Cardiac muscle cell (in vitro differentiated cells and primary cell): Measurements from ENCODE around the gene VTI1A. TPM values are rescaled to one million over a fixed set of nuclear protein-coding genes. Genes with fewer than 3 reads are reported as not detected.

Experiments
- DNase-seq, 2 donors: peaks; one replicate each; pipeline versions ENCODE4 v3.0.0 to v3.0.0-alpha.2; 2010 to 2017; ENCODE audit warnings: low read depth in 1 of 2, low spot score in 1 of 2
- H3K27ac ChIP-seq: fragments of 200-600 bp; sonication (generic); 2 replicates; pipeline ENCODE4 v1.5.1; 2016
- H3K27me3 ChIP-seq: fragments of 200-600 bp; sonication (generic); 2 replicates; pipeline ENCODE4 v1.6.0; 2016; ENCODE audit warnings: control low read depth
- H3K36me3 ChIP-seq: fragments of 200-600 bp; sonication (generic); 2 replicates; pipeline ENCODE4 v1.5.1; 2016; ENCODE audit warnings: control low read depth
- H3K4me1 ChIP-seq: fragments of 200-600 bp; sonication (generic); 2 replicates; pipeline ENCODE4 v1.8.1; 2017; ENCODE audit warnings: low read depth, mild to moderate bottlenecking, mixed run types
- H3K4me3 ChIP-seq: fragments of 200-600 bp; sonication (generic); 2 replicates; pipeline ENCODE4 v1.5.1; 2016; ENCODE audit warnings: mild to moderate bottlenecking
- H3K9me3 ChIP-seq: fragments of 200-600 bp; sonication (generic); 2 replicates; pipeline ENCODE4 v1.5.1; 2017; ENCODE audit warnings: low read depth, mild to moderate bottlenecking, control low read depth
- polyA plus RNA-seq: library from polyadenylated mRNA; unstranded; fragments of >200 nt; fragmentation: Nextera tagmentation; extraction: Ambion mirVana; gene quantifications from 2 replicates; pipeline ENCODE4 v1.2.1, GENCODE V29; 2016
- total RNA-seq: library from RNA; depleted of rRNA; stranded (reverse); fragments of >200 nt; gene quantifications from 2 replicates; pipeline ENCODE4 v1.2.3, GENCODE V29; 2016
- TF ChIP-seq, protein P1 (sequence below): IDR thresholded peaks from 2 replicates; pipeline ENCODE4 v1.5.1; 2012; ENCODE audit warnings: low read depth, mild to moderate bottlenecking, low read length

The VTI1A gene
- total and polyA plus RNA-seq, 2 experiments from 2014 or later = 19.3 to 33.1 TPM

DNA sequence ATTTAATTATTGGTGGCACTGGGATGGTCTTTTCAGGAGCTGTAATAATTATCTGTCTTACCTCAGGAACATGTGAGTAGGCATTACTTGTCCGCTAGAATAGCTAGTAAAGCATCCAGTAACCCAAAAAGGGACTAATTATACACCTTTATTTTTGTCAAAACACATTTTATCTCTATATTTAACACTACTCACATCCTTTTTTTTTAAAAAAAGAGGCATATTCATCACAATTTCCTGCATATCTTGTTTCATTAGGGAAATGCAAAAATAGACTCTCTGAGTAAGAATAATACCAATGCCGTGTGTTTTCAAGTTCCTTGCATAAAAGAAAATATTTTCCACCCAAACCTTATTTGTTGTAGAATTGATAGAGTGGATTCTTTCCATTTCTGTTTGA is 99.5 kb downstream of the VTI1A start:
- Histone ChIP-seq H3K9me3 (no peaks in the 10 kb centered on the region), H3K36me3 (no peaks in the 10 kb centered on the region), H3K4me1 (no peaks in the 10 kb centered on the region), H3K4me3 (no peak overlapping the region), H3K27me3 (no peaks in the 10 kb centered on the region), H3K27ac (no peak overlapping the region)
- TF ChIP-seq, protein P1, sequence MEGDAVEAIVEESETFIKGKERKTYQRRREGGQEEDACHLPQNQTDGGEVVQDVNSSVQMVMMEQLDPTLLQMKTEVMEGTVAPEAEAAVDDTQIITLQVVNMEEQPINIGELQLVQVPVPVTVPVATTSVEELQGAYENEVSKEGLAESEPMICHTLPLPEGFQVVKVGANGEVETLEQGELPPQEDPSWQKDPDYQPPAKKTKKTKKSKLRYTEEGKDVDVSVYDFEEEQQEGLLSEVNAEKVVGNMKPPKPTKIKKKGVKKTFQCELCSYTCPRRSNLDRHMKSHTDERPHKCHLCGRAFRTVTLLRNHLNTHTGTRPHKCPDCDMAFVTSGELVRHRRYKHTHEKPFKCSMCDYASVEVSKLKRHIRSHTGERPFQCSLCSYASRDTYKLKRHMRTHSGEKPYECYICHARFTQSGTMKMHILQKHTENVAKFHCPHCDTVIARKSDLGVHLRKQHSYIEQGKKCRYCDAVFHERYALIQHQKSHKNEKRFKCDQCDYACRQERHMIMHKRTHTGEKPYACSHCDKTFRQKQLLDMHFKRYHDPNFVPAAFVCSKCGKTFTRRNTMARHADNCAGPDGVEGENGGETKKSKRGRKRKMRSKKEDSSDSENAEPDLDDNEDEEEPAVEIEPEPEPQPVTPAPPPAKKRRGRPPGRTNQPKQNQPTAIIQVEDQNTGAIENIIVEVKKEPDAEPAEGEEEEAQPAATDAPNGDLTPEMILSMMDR = no peak
- no peak for DNase-seq

DNA sequence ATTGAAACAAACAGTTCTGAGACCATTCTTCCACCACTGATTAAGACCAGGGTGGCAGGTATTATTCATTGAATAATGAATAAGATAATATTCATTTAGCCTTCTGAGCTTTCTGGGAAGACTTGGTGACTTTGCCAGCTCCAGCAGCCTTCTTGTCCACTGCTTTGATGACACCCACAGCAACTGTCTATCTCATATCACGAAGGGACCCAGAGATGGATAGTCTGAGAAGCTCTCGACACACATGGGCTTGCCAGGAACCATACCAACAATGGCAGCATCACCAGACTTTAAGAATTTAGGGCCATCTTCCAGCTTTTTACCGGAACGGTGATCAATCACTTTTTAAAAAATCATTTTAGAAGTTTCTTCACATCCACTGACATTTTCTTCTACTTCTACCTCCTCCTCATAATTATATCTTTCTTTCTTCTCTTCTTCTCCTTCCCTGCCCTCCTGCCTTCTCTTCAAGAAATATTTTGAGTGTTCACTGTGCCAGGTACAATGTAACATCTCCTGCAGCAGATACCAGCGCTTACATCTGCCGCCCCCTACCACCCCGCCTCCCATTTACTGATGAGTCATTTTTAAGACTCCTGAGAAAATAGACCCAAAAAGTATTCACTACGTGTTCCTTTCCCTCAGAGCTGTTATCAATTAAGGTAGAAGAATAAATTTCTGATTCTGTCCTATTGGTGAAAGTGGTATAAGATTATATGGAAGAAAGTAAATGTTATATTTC is 101.7 kb downstream of the VTI1A start:
- Histone ChIP-seq H3K27ac (no peak overlapping the region), H3K27me3 (no peaks in the 10 kb centered on the region), H3K36me3 (no peaks in the 10 kb centered on the region), H3K4me3 (no peak overlapping the region), H3K4me1 (no peaks in the 10 kb centered on the region), H3K9me3 (no peaks in the 10 kb centered on the region)
- TF ChIP-seq, protein P1 = no peak
- DNase-seq = no peak

DNA sequence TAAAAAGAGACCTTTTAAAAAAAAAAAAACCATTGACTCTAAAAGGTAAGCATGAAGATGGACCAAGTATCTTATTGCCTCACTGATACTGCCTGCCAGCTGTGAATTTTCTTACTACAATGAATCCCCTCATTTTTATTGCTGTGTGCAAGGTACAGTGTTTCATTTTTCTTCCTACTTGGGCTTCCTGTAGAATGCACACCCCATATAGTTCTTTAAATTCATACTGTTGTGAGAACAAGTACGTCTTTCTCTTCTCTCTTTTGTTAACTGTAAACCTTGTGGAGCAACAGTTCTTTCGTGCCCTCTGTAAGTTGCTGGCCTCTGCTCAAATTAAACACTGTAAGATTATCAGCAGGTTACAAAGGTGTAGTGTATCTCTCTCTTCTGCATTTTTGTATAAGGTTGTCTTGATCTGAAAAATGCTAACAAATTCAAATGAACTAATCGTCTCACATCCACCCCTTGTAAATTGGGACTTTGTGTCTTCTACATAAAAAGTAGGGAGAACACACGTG is 105.6 kb downstream of the VTI1A start:
- no peaks in the 10 kb centered on the region for H3K36me3 ChIP-seq
- H3K4me1 ChIP-seq = no peaks in the 10 kb centered on the region
- no peaks in the 10 kb centered on the region for H3K9me3 ChIP-seq
- no peak overlapping the region for H3K27ac ChIP-seq
- TF ChIP-seq, protein P1 = no peak
- no peaks in the 10 kb centered on the region for H3K27me3 ChIP-seq
- no peak for DNase-seq
- no peak overlapping the region for H3K4me3 ChIP-seq

DNA sequence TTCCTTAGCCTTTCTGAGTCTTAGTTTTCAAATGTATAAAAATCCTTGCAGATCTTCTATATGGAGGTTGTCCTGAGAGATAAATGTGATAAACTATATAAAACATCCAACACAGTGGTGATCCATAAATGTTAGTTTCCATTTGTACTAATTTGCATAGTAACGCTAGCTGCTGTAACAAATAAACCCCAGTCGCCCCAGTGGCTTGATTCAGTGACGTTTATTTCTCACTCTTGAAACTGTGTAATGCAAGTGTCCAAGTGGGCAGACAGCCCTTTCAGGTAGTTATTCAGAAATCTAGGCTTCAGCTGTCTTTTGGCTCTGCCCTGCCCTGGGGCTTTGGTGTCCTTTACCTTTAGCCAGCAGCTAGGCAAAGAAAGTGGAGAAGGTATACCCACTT is 106.3 kb downstream of the VTI1A start:
- Histone ChIP-seq H3K27ac (no peak overlapping the region), H3K4me3 (no peak overlapping the region), H3K27me3 (no peaks in the 10 kb centered on the region), H3K4me1 (no peaks in the 10 kb centered on the region), H3K9me3 (no peaks in the 10 kb centered on the region), H3K36me3 (no peaks in the 10 kb centered on the region)
- TF ChIP-seq, protein P1 = no peak
- no peak for DNase-seq

DNA sequence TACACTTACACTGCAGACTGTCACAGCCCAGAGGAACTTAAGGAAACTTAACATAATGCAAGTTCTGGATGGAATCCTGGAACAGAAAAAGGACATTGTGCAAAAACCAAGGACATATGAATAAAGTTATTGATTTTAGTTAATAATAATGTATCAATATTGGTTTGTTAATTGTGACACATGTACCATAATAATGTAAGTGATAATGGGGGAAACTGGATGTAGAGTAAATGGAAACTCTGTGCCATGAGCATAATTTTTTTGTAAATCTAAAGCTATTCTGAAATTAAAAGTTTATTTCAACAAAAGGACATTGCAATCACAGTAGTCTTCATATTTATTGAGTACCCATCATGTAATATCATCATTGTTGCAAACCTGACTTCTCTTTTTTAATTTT is 107.2 kb downstream of the VTI1A start:
- TF ChIP-seq, protein P1 = no peak
- Histone ChIP-seq H3K27me3 (no peaks in the 10 kb centered on the region), H3K36me3 (no peaks in the 10 kb centered on the region), H3K9me3 (no peaks in the 10 kb centered on the region), H3K4me1 (no peaks in the 10 kb centered on the region), H3K4me3 (no peak overlapping the region), H3K27ac (no peak overlapping the region)
- no peak for DNase-seq
